Stimulated activated CD8-positive, alpha-beta memory T cell treated with anti-CD3 and anti-CD28 coated beads, Interleukin-4, amount 100 ng/mL, for 48 hours (primary cell): ENCODE results near the gene DPYD.

Experiments
- DNase-seq: peaks from one replicate; pipeline ENCODE4 v3.0.0-alpha.2; 2020

Gene DPYD

GRCh38 chr1:97174039-97174704 is 746.7 kb downstream of the DPYD start:
- no peak for DNase-seq

GRCh38 chr1:97170300-97170699 is 750.5 kb downstream of the DPYD start:
- no peak for DNase-seq

GRCh38 chr1:97168056-97168455 is 752.8 kb downstream of the DPYD start:
- no peak for DNase-seq

GRCh38 chr1:97167246-97167645 is 753.6 kb downstream of the DPYD start:
- DNase-seq: no peak

GRCh38 chr1:97166626-97167025 is 754.2 kb downstream of the DPYD start:
- no peak for DNase-seq

GRCh38 chr1:97164276-97164639 is 756.6 kb downstream of the DPYD start:
- no peak for DNase-seq

GRCh38 chr1:97163591-97164275 is 757.1 kb downstream of the DPYD start:
- DNase-seq: no peak

GRCh38 chr1:97160818-97161217 is 760.0 kb downstream of the DPYD start:
- no peak for DNase-seq

- no peak for DNase-seq
Observed at GRCh38 chr1:97159342-97159741, 761.5 kb downstream of the DPYD start.

GRCh38 chr1:97158691-97159096 is 762.1 kb downstream of the DPYD start:
- DNase-seq: no peak

GRCh38 chr1:97157991-97158390 is 762.8 kb downstream of the DPYD start:
- no peak for DNase-seq

GRCh38 chr1:97151651-97152050 is 769.2 kb downstream of the DPYD start:
- no peak for DNase-seq

- DNase-seq: no peak
Observed at GRCh38 chr1:97145321-97145956, 775.4 kb downstream of the DPYD start.

- DNase-seq: no peak
Observed at GRCh38 chr1:97144527-97144926, 776.3 kb downstream of the DPYD start.

GRCh38 chr1:97143236-97143882 is 777.5 kb downstream of the DPYD start:
- DNase-seq: no peak

- DNase-seq: no peak
Observed at GRCh38 chr1:97140611-97141010, 780.2 kb downstream of the DPYD start.

GRCh38 chr1:97139512-97139911 is 781.3 kb downstream of the DPYD start:
- DNase-seq: no peak

GRCh38 chr1:97138515-97139032 is 782.3 kb downstream of the DPYD start:
- no peak for DNase-seq

- no peak for DNase-seq
Observed at GRCh38 chr1:97137862-97138514, 782.8 kb downstream of the DPYD start.

- DNase-seq: no peak
Observed at GRCh38 chr1:97136996-97137395, 783.8 kb downstream of the DPYD start.

GRCh38 chr1:97135972-97136371 is 784.9 kb downstream of the DPYD start:
- DNase-seq: no peak

GRCh38 chr1:97128426-97128825 is 792.4 kb downstream of the DPYD start:
- DNase-seq: no peak
